Measurements from ENCODE around the gene HSD17B3.

Gene HSD17B3

DNA sequence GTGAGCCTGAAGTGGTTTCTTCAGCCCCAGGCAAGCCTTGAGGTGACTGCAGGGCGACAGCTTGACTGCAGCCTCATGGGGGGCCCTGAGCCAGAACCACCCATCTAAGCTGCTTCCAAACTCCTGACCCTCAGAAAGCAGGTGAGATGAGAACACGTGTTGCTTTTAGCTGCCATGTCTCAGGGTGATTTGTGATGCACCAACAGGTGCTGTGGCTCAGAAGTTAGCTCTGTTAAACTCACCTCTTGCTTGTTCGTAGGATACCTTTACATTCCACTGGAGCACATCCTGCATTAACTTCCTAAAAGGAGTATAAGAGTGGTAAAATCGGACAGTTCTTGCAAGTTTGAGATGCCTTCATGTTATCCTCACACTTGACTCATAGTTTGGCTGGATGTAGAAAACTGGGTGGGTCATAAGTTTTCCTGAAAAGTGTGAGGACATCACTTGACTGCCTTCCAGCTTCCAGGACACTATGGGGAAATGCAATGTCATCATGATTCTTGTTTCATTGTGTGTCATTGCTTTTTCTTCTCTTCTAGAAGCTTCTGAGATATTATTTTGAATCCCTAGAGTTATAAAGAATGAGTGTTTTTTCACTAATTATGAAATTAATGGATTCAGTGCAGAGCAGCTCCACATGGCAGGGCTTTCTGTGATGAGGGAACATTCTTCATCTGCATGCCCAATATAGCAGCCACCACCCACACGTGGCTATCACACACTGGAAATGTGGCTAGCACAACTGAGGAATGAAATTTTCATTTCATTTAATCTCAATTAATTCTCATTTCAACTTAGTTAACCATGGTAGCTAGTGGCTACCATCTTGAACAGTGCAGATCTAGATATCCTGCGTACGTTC, 92.3 kb downstream of the HSD17B3 start:
- TF ChIP-seq CTCF (IDR thresholded peaks at IDR 0.05; ENCODE audit: borderline replicate concordance, insufficient read depth, low read depth, low read length), result no peak

GRCh38 chr9:96206156-96206751, 95.7 kb downstream of the HSD17B3 start:
- TF ChIP-seq CTCF (IDR thresholded peaks at IDR 0.05; ENCODE audit: borderline replicate concordance, insufficient read depth, low read depth, low read length), result no peak
- H3K4me3 ChIP-seq (ENCODE audit: low read depth, low read length), result no peak overlapping the region

More for the DNA sequence above, 92.3 kb downstream of the HSD17B3 start:
- no peak overlapping the region for H3K4me3 ChIP-seq (ENCODE audit: low read depth, low read length)

- H3K4me3 ChIP-seq (ENCODE audit: low read depth, low read length), result no peak overlapping the region
- TF ChIP-seq CTCF (IDR thresholded peaks at IDR 0.05; ENCODE audit: borderline replicate concordance, insufficient read depth, low read depth, low read length), result no peak
These were observed 97.1 kb downstream of the HSD17B3 start for GRCh38 chr9:96204853-96205252.

- H3K4me3 ChIP-seq (ENCODE audit: low read depth, low read length), result no peak overlapping the region
- TF ChIP-seq CTCF (IDR thresholded peaks at IDR 0.05; ENCODE audit: borderline replicate concordance, insufficient read depth, low read depth, low read length), result no peak
These were observed 98.0 kb downstream of the HSD17B3 start for GRCh38 chr9:96203867-96204501.

DNA sequence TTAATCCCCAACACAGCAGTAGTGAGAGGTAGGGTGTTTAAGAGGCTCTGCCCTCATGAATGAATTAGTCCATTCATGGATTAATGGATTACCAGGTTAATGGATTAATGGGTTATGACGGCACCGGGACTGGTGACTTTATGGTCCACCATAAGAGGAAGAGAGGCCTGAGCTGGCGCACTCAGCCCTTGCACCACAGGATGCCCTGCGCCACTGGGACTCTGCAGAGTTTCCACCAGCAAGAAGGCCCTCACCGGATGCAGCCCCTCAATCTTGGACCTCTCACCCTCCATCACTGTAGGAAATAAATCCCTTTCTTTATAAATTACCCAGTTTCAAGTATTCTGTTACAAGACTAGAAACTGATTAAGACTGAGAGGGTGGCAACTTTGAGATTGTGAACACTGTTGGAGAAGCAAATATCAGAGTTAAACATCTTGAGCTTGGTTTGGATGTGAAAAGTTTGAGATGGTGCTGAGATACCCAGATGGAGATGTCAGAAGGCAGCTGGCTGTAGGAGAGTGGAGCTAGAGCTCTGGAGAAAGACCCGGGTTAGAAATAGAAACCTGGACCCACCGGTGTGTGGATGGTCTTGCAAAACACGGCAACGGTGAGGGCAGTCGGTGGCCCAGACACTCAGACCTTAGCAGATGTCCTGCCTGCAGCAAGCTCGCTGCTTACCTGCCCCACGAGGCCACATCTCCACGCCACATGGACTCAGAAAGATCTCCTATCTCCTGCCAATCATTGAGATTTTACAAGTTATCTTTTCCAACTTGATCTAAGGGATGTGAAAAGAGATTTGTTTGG, 98.8 kb downstream of the HSD17B3 start:
- no peak overlapping the region for H3K4me3 ChIP-seq (ENCODE audit: low read depth, low read length)
- TF ChIP-seq CTCF (IDR thresholded peaks at IDR 0.05; ENCODE audit: borderline replicate concordance, insufficient read depth, low read depth, low read length), result no peak

- no peak for TF ChIP-seq CTCF (IDR thresholded peaks at IDR 0.05; ENCODE audit: borderline replicate concordance, insufficient read depth, low read depth, low read length)
- no peak overlapping the region for H3K4me3 ChIP-seq (ENCODE audit: low read depth, low read length)
These were observed 100.8 kb downstream of the HSD17B3 start for GRCh38 chr9:96201140-96201539.

All from GM12875 (cell line).